LNCAP (cell line): Measurements from ENCODE around the gene SSBP4.

ENCODE experiments used
- CTCF ChIP-seq: fragments of 450-650 bp; IDR thresholded peaks from 2 replicates; pipeline ENCODE4 v1.5.1; 2017; ENCODE audit warnings: mild to moderate bottlenecking

SSBP4 gene

GRCh38 chr19:18452386-18452785, 33.2 kb downstream of the SSBP4 start:
- TF ChIP-seq CTCF: no peak

- TF ChIP-seq CTCF: no peak
These were observed 34.2 kb downstream of the SSBP4 start for GRCh38 chr19:18453269-18454024.

GRCh38 chr19:18456279-18456678, 37.1 kb downstream of the SSBP4 start:
- no peak for TF ChIP-seq CTCF

- TF ChIP-seq CTCF: no peak
These were observed 37.8 kb downstream of the SSBP4 start for GRCh38 chr19:18456974-18457373.

GRCh38 chr19:18457483-18458331, 38.5 kb downstream of the SSBP4 start:
- no peak for TF ChIP-seq CTCF

- TF ChIP-seq CTCF: no peak
These were observed 41.7 kb downstream of the SSBP4 start for GRCh38 chr19:18460900-18461299.

GRCh38 chr19:18461471-18461870, 42.3 kb downstream of the SSBP4 start:
- TF ChIP-seq CTCF: no peak
